GM12864 (cell line): ENCODE results near the gene TCEANC.

Experiments
- DNase-seq: peaks from one replicate; pipeline ENCODE4 v3.0.0-alpha.2; 2011; ENCODE audit warnings: low read depth
- H3K4me3 ChIP-seq: 2 replicates; pipeline ENCODE4 v1.5.1; 2011; ENCODE audit warnings: mild to moderate bottlenecking, low read depth, low read length, control low read depth
- TF ChIP-seq, protein P1 (sequence below): IDR thresholded peaks from 2 replicates; pipeline ENCODE4 v1.5.1; 2011; ENCODE audit warnings: low read depth, mild to moderate bottlenecking, moderate library complexity, low read length, control low read depth, inconsistent platforms; ENCODE audit errors: missing control alignments

The TCEANC gene

DNA sequence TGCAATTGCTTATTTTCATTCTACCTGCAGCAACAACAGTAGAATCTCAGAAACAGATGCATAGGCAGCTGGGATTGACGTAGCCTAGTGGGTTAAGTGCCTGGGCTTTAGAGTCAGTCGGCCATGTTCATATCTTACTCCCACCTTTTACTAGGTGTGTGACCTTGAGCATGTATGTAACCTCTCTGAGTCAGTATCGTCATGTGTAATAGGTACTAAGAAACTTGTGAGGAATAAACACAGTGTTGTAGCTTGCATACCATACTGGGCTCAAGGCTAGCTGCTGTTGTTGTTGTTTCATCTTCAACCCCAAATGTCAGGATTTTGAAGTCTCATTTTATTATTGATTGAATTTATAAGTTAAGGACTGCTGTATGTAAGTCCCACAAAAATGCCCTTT lies 50.2 kb downstream of the TCEANC start:
- no peak overlapping the region for H3K4me3 ChIP-seq
- TF ChIP-seq, protein P1, sequence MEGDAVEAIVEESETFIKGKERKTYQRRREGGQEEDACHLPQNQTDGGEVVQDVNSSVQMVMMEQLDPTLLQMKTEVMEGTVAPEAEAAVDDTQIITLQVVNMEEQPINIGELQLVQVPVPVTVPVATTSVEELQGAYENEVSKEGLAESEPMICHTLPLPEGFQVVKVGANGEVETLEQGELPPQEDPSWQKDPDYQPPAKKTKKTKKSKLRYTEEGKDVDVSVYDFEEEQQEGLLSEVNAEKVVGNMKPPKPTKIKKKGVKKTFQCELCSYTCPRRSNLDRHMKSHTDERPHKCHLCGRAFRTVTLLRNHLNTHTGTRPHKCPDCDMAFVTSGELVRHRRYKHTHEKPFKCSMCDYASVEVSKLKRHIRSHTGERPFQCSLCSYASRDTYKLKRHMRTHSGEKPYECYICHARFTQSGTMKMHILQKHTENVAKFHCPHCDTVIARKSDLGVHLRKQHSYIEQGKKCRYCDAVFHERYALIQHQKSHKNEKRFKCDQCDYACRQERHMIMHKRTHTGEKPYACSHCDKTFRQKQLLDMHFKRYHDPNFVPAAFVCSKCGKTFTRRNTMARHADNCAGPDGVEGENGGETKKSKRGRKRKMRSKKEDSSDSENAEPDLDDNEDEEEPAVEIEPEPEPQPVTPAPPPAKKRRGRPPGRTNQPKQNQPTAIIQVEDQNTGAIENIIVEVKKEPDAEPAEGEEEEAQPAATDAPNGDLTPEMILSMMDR: no peak
- DNase-seq: no peak

DNA sequence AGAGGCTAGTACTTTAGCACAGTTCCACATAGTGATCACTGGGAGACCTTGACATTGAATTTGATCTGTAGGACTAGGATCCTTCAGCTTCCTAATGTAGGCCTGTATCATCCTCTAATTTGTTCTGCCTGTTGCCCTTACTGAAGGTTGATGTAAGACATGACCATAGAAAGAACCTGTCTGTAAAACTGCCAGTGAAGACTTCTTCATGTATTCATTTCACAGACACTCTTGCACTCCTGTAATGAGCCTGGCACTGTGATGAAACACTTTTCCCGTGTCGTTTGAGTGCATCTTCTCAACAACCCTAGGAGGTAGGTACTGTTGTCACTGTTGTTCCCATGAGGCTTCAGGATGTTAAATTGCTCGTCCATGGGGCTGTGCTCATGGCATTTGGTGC lies 50.6 kb downstream of the TCEANC start:
- DNase-seq: no peak
- TF ChIP-seq, protein P1: no peak
- H3K4me3 ChIP-seq: no peak overlapping the region

DNA sequence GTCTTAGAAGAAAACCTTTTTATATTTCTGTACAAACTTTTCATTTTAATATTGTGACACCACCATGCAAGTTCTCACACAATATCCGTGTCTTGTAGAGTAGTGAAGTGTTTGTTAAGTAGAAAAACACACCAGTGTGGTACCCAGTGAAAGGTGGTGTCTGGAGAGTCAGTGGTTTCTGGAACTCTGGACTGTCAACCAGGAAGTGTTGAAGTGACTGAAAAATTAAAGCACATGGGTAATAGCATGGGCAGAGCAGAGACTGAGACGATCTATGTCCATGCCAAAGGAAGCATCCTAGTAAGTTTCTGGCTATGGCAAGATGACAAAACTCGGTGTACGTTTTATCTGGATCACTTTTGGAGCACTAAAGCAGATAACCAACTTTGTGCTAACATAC lies 58.2 kb downstream of the TCEANC start:
- TF ChIP-seq, protein P1: no peak
- no peak overlapping the region for H3K4me3 ChIP-seq
- DNase-seq: no peak
